Heart left ventricle (tissue), 16 donors: ENCODE results near the gene UQCC3. TPM values are rescaled to one million over a fixed set of nuclear protein-coding genes. Genes with fewer than 3 reads are reported as not detected.
A peak's percentile ranks its signal among the peaks of the same experiment; 100 is the strongest.
"Not testable (repeated sequence)": the region's sequence is repeated elsewhere in the genome, so short reads cannot be mapped to it uniquely, and the experiment has no call there.

Source experiments
- ATAC-seq, 4 donors: fragments of 200-7000 bp; cut with Tn5 transposase; one replicate each; pipeline ENCODE4 v1.9.1; 2020 to 2022; ENCODE audit warnings: moderate library complexity in 4 of 4, mild to moderate bottlenecking in 3 of 4, moderate number of reproducible peaks in 1 of 4
- DNase-seq, 5 donors: peaks; one replicate each; pipeline ENCODE4 v3.0.0-alpha.2; 2020
- H3K27ac ChIP-seq, 12 donors: fragments of 200-600 bp; sonication (generic) in 4 of 12; one replicate each; pipeline versions ENCODE4 v1.5.0 to v1.8.0; 2016 to 2022; ENCODE audit warnings: mild to moderate bottlenecking in 2 of 12
- H3K27me3 ChIP-seq, 9 donors: fragments of 200-600 bp; sonication (generic) in 2 of 9; one replicate each; pipeline versions ENCODE4 v1.5.1 to v1.8.0; 2016 to 2022; ENCODE audit warnings: mild to moderate bottlenecking in 3 of 9
- H3K36me3 ChIP-seq, 9 donors: fragments of 200-600 bp; sonication (generic) in 2 of 9; one replicate each; pipeline versions ENCODE4 v1.5.0 to v1.8.0; 2018 to 2022; ENCODE audit warnings: mild to moderate bottlenecking in 2 of 9
- H3K4me1 ChIP-seq, 12 donors: fragments of 200-600 bp; sonication (generic) in 4 of 12; one replicate each; pipeline versions ENCODE4 v1.5.0 to v1.8.0; 2016 to 2022; ENCODE audit warnings: mild to moderate bottlenecking in 3 of 12
- H3K4me3 ChIP-seq, 12 donors: fragments of 200-600 bp; sonication (generic) in 4 of 12; one replicate each; pipeline versions ENCODE4 v1.5.0 to v1.8.0; 2017 to 2022; ENCODE audit warnings: mild to moderate bottlenecking in 9 of 12, moderate library complexity in 4 of 12
- H3K9me3 ChIP-seq, 12 donors: fragments of 200-600 bp; sonication (generic) in 4 of 12; one replicate each; pipeline versions ENCODE4 v1.5.0 to v1.8.0; 2016 to 2022; ENCODE audit warnings: mild to moderate bottlenecking in 1 of 12
- CTCF ChIP-seq, 12 donors: fragments of 200-600 bp; sonication (generic) in 4 of 12; IDR thresholded peaks; one replicate each; pipeline versions ENCODE4 v1.5.0 to v1.8.0; 2018 to 2022; ENCODE audit warnings: antibody characterized with exemption in 12 of 12, mild to moderate bottlenecking in 5 of 12
- POLR2A ChIP-seq, 2 donors: fragments of 450-650 bp; IDR thresholded peaks; one replicate each; pipeline ENCODE4 v1.6.1; 2017; ENCODE audit warnings: antibody characterized with exemption in 2 of 2, mild to moderate bottlenecking in 2 of 2, moderate library complexity in 2 of 2
- WGBS, 4 donors: extraction: QIAGEN DNeasy Blood & Tissue Kit in 2 of 4; methylation state at CpG; one replicate each; pipeline versions ENCODE4 v1.1.5 to v1.1.7; 2013 to 2018; 5-methylcytosine and 5-hydroxymethylcytosine counted together
- intact Hi-C, 10 donors: fragments of 100-400 bp; cut with DNase I; formaldehyde crosslinking; loops; one replicate each; pipeline versions ENCODE4 v1.11.1 to v1.14.2; 2022
- polyA plus RNA-seq, 2 donors: library from polyadenylated mRNA; stranded (reverse); fragments of 200-250 nt; gene quantifications; one replicate each; pipeline ENCODE4 v1.2.3, GENCODE V29; 2013
- total RNA-seq, 9 donors: library from RNA; depleted of rRNA in 2 of 9; stranded (reverse); fragments of >200 nt in 2 of 9; fragmentation: NEBNext Ultra II Directional in 3 of 9; extraction: Animal tissue kit (Norgen Biotek cat#: 25700) in 3 of 9; gene quantifications; one replicate each; pipeline versions ENCODE4 v1.1.0 to v1.2.4, GENCODE V29; 2016 to 2023
- donor health status: ischemic (EF 13 %, LVEDD 7.1; RV severe dilation, severe dysfunction).
- donor health status: healthy with polysubstance abuse.
- donor health status: DM: no; HTN: yes; CAD: no.
- donor health status: DM: no; HTN: no; CAD: no.
- donor health status: ischemic (EF 25% LVEDD 6.9; RV normal size, moderate dysfunction).
- donor health status: ischemic (EF 25% LVEDD 5.7; RV mildly dilated, moderate dysfunction).
- donor health status: healthy.
- donor health status: DM: yes; HTN: yes; CAD: no.
- donor health status: ischemic (EF 35%, LVEDD 5.7; RV mildly dilated, moderate dysfunction).
- donor health status: nonischemic (EF 11% LVEDD 7.7; RV severe dilation, severe dysfunction).
- donor health status: DM: yes; HTN: yes; CAD: no.
- donor health status: PGD.
- donor health status: ischemic (EF 29% LVEDD 5.4; RV normal size, mild dysfunction).
- donor health status: nonischemic (EF 23%, LVEDD 6.1; RV moderate dilation, normal function).

Gene UQCC3
- total and polyA plus RNA-seq, 11 donors = 5.3 to 15.8 (median 6.1) TPM

GRCh38 chr11:62648967-62649364 is 22.5 kb upstream of the UQCC3 start:
- TF ChIP-seq POLR2A (IDR thresholded peaks at IDR 0.05) (no peak), CTCF (IDR thresholded peaks at IDR 0.05) (no peak)
- ATAC-seq = no peak
- Histone ChIP-seq H3K4me1 (peaks cover 0 to 44% (median 34%) of the 10 kb centered on the region in 12 donors), H3K27me3 (no peaks in the 10 kb centered on the region), H3K27ac (no peak overlapping the region), H3K36me3 (peaks cover 0 to 34% (median 28%) of the 10 kb centered on the region in 9 donors), H3K4me3 (no peak overlapping the region), H3K9me3 (no peaks in the 10 kb centered on the region)
- peak in 1 of 5 donors; percentile 33 for DNase-seq
- WGBS, 4 donors = 80 to 86% (median 85%) methylated on average over 11 of the region's 11 CpGs
- intact Hi-C loops = loop anchor here in 3 of 10 donors (5.0 kb wide), 1 partner anchor 37 kb away; the partner anchor contains the start of genes EML3 (in 3 of the 3) and ROM1 (in 3 of the 3)

GRCh38 chr11:62649486-62649885 is 22.0 kb upstream of the UQCC3 start:
- H3K27me3 ChIP-seq = no peaks in the 10 kb centered on the region
- intact Hi-C loops = loop anchor here in 3 of 10 donors (5.0 kb wide), 1 partner anchor 37 kb away; the partner anchor contains the start of genes EML3 (in 3 of the 3) and ROM1 (in 3 of the 3)
- H3K4me1 ChIP-seq = peaks cover 0 to 43% (median 34%) of the 10 kb centered on the region in 12 donors
- TF ChIP-seq POLR2A (IDR thresholded peaks at IDR 0.05) = no peak
- TF ChIP-seq CTCF (IDR thresholded peaks at IDR 0.05) = no peak
- ATAC-seq (no peak), DNase-seq (no peak)
- peaks cover 0 to 29% (median 23%) of the 10 kb centered on the region in 9 donors for H3K36me3 ChIP-seq
- no peak overlapping the region for H3K27ac ChIP-seq
- WGBS, 4 donors = 85 to 93% (median 91%) methylated on average over 7 to 11 of the region's 11 CpGs
- no peaks in the 10 kb centered on the region for H3K9me3 ChIP-seq
- H3K4me3 ChIP-seq = no peak overlapping the region

GRCh38 chr11:62650283-62650682 is 21.2 kb upstream of the UQCC3 start:
- ATAC-seq, H3K9me3 ChIP-seq, H3K4me3 ChIP-seq, intact Hi-C loops, H3K27me3 ChIP-seq, H3K27ac ChIP-seq: not testable (repeated sequence)
- Histone ChIP-seq H3K36me3 (peaks cover 0 to 27% (median 21%) of the 10 kb centered on the region in 9 donors), H3K4me1 (peaks cover 0 to 35% (median 27%) of the 10 kb centered on the region in 12 donors)
- 95 to 98% (median 97%) methylated on average over 12 of the region's 12 CpGs for WGBS, 4 donors
- DNase-seq = peak in 1 of 5 donors; percentile 34

GRCh38 chr11:62652161-62653006 is 19.1 kb upstream of the UQCC3 start:
- DNase-seq = peak in 1 of 5 donors; percentile 24
- H3K9me3 ChIP-seq = no peaks in the 10 kb centered on the region
- no peaks in the 10 kb centered on the region for H3K27me3 ChIP-seq
- WGBS, 4 donors = 37 to 40% (median 39%) methylated on average over 16 of the region's 16 CpGs
- peak overlapping the region; percentile 73 to 97 (median 92) for H3K4me3 ChIP-seq
- intact Hi-C loops = no loop called here
- peaks cover 0 to 25% (median 21%) of the 10 kb centered on the region in 9 donors for H3K36me3 ChIP-seq
- TF ChIP-seq POLR2A (IDR thresholded peaks at IDR 0.05) = no peak
- no peak for TF ChIP-seq CTCF (IDR thresholded peaks at IDR 0.05)
- peaks cover 0 to 20% (median 14%) of the 10 kb centered on the region in 12 donors for H3K4me1 ChIP-seq
- peak overlapping the region; percentile 63 to 96 (median 91) for H3K27ac ChIP-seq
- ATAC-seq = no peak
